Measurements from ENCODE around the gene MED31. TPM values are rescaled to one million over a fixed set of nuclear protein-coding genes. Genes with fewer than 3 reads are reported as not detected.
"Not testable (repeated sequence)": the region's sequence is repeated elsewhere in the genome, so short reads cannot be mapped to it uniquely, and the experiment has no call there.

Gene MED31
- total RNA-seq, 2 donors from 2014 or later, result 9.2 to 11.3 TPM

DNA sequence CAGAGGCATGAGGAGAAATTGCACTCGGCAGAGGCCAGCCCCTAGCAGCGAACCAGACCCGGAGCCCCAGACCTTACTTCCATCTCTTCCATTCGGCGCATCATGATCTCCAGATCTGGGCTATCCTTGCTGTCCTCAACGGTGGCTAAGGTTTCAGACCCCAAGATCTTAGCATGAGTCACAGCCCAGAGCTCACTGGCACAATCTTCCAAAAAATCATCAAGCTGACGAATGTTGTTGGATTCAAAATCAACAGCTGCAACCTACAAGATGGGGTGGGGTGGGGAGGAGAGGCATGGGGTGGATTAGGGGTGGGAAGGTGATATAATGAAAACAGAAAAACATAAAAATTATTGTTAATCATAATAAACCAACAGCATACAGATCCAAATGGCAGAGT, 55.3 kb downstream of the MED31 start:
- DNase-seq (no peak), ATAC-seq (no peak)
- intact Hi-C loops (cut with DNase I, micrococcal nuclease), result no loop called here

DNA sequence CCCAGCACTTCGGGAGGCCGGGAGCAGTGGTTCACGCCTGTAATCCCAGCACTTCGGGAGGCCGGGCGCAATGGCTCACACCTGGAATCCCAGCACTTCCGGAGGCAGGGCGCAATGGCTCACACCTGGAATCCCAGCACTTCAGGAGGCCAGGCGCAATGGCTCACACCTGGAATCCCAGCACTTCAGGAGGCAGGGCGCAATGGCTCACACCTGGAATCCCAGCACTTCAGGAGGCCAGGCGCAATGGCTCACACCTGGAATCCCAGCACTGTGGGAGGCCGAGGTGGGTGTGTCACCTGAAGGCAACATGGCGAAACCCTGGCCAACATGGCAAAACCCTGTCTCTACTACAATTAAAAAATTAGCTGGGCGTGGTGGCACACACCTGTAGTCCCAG, 58.0 kb downstream of the MED31 start:
- intact Hi-C loops (cut with DNase I, micrococcal nuclease); ATAC-seq; DNase-seq: not testable (repeated sequence)

Small RNA genes lying within 50 kb of the gene (microRNA-seq; reads per million reads assigned to microRNA genes)
- gene MIR4520-1 (0 reads per million in 2 donors), gene MIR4520-2 (0 reads per million in 2 donors)

Other genes starting within 250 kb of the MED31 start
- gene AIPL1, start 216.5 kb downstream of the MED31 start, total RNA-seq, result not detected
- gene PIMREG, start 207.2 kb downstream of the MED31 start, total RNA-seq, result 1 to 10 TPM; 2.4 to 7.7 TPM
- 10 to 100 TPM; 13.7 to 19.0 TPM for gene PITPNM3, start 95.0 kb downstream of the MED31 start, total RNA-seq
- 10 to 100 TPM; 14.1 to 15.8 TPM for gene KIAA0753, start 10.9 kb downstream of the MED31 start, total RNA-seq
- 100 to 1,000 TPM; 135 to 151 TPM for gene TXNDC17, start 10.5 kb downstream of the MED31 start, total RNA-seq
- gene C17orf100, start 157 bp upstream of the MED31 start, total RNA-seq, result 1 to 10 TPM; 2.0 to 3.2 TPM
- gene SLC13A5, start 61.8 kb upstream of the MED31 start, total RNA-seq, result not detected
- gene XAF1, start 104.4 kb upstream of the MED31 start, total RNA-seq, result 10 to 100 TPM; 13.0 to 34.0 TPM
- under 1 TPM in 1 of 2 donors, not detected in 1; 0.20 TPM for gene FBXO39, start 124.6 kb upstream of the MED31 start, total RNA-seq
- gene TEKT1, start 180.1 kb upstream of the MED31 start, total RNA-seq, result not detected